Measurements from ENCODE around the gene DMXL1.

GRCh38 chr5:119190470-119191095 is 119.7 kb downstream of the DMXL1 start:
- TF ChIP-seq EZH2 (IDR thresholded peaks at IDR 0.05; ENCODE audit: borderline replicate concordance, low read length) (no peak), CTCF (conservative IDR thresholded peaks at IDR 0.05 in 1 of 2, IDR thresholded peaks at IDR 0.05 in 1 of 2; ENCODE audit: extremely low read depth in 1 of 2, insufficient read depth in 1 of 2, low read depth in 1 of 2, low read length in 2 of 2) (no peak)
